RWPE2 (cell line): ENCODE results near the gene HIRIP3.

Source experiments
- ATAC-seq: fragments of 200-7000 bp; cut with Tn5 transposase; 3 replicates; pipeline ENCODE4 v1.9.1; 2021; ENCODE audit warnings: low read depth
- DNase-seq: peaks from one replicate; pipeline ENCODE4 v3.0.0-alpha.2; 2020; ENCODE audit warnings: low spot score
- H3K27ac ChIP-seq: fragments of 450-650 bp; 2 replicates; pipeline ENCODE4 v1.5.1; 2017; ENCODE audit warnings: mild to moderate bottlenecking; ENCODE audit not compliant: poor library complexity, severe bottlenecking
- H3K27me3 ChIP-seq: fragments of 250-450 bp; sonication (Bioruptor Pico); 2 replicates; pipeline ENCODE4 v1.5.1; 2021; ENCODE audit warnings: mild to moderate bottlenecking, moderate library complexity; ENCODE audit not compliant: insufficient read depth, poor library complexity, severe bottlenecking
- H3K36me3 ChIP-seq: fragments of 250-450 bp; sonication (Bioruptor Pico); 2 replicates; pipeline ENCODE4 v1.5.1; 2020; ENCODE audit warnings: low read depth, mild to moderate bottlenecking, moderate library complexity
- H3K4me1 ChIP-seq: fragments of 250-450 bp; sonication (Bioruptor Pico); 2 replicates; pipeline ENCODE4 v1.5.1; 2021; ENCODE audit warnings: mild to moderate bottlenecking, moderate library complexity; ENCODE audit not compliant: insufficient read depth, poor library complexity, severe bottlenecking
- H3K4me3 ChIP-seq: fragments of 250-450 bp; sonication (Bioruptor Pico); 2 replicates; pipeline ENCODE4 v1.5.1; 2021; ENCODE audit warnings: mild to moderate bottlenecking, moderate library complexity; ENCODE audit not compliant: severe bottlenecking
- H3K9me3 ChIP-seq: fragments of 250-450 bp; sonication (Bioruptor Pico); 2 replicates; pipeline ENCODE4 v1.5.1; 2021; ENCODE audit warnings: mild to moderate bottlenecking, moderate library complexity; ENCODE audit not compliant: severe bottlenecking
- TF ChIP-seq, protein P1 (sequence below): fragments of 450-650 bp; IDR thresholded peaks from one replicate; pipeline ENCODE4 v1.5.1; 2017; ENCODE audit warnings: mild to moderate bottlenecking, moderate library complexity; ENCODE audit not compliant: poor library complexity, severe bottlenecking

HIRIP3 gene

DNA sequence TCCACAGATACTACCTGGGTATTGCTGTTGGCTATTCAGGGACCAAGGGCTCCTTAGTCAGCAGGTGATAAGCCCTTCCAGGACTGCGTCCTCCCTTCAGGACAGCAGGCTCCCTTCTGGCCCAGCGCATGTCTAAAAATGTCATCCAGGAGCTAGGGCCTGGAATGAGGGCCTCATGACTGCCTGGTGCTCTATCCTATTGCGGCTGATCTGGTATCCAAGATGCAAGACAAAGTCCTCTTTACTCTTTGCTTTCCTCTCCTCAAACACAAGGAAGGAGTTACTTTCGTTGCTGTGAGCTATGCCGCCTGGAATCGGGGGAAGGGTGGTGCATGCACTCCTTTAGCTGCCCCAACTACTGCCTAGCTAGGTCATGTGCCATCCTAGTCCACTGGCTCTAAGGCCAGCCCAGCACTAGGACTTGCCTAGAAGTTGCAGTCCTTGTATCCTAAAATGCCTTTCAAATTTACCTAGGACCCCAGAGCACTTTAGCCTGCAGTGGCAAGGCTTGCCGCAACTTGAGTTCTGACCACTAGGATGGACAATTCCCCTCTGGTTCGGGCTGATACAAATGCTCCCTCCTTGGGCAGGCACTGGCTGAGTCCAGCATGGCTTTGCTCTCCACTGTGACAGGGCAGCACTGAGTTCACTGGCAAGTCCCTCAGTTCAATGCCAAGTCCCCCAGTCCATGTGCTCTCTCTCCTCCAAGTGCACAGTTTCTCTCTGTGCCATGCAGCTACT, 43.6 kb downstream of the HIRIP3 start:
- Histone ChIP-seq H3K4me3 (no peak overlapping the region), H3K36me3 (no peaks in the 10 kb centered on the region), H3K27me3 (no peaks in the 10 kb centered on the region), H3K4me1 (no peaks in the 10 kb centered on the region), H3K27ac (no peak overlapping the region), H3K9me3 (no peaks in the 10 kb centered on the region)
- ATAC-seq, result no peak
- TF ChIP-seq, protein P1, sequence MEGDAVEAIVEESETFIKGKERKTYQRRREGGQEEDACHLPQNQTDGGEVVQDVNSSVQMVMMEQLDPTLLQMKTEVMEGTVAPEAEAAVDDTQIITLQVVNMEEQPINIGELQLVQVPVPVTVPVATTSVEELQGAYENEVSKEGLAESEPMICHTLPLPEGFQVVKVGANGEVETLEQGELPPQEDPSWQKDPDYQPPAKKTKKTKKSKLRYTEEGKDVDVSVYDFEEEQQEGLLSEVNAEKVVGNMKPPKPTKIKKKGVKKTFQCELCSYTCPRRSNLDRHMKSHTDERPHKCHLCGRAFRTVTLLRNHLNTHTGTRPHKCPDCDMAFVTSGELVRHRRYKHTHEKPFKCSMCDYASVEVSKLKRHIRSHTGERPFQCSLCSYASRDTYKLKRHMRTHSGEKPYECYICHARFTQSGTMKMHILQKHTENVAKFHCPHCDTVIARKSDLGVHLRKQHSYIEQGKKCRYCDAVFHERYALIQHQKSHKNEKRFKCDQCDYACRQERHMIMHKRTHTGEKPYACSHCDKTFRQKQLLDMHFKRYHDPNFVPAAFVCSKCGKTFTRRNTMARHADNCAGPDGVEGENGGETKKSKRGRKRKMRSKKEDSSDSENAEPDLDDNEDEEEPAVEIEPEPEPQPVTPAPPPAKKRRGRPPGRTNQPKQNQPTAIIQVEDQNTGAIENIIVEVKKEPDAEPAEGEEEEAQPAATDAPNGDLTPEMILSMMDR, result no peak
- DNase-seq, result no peak

DNA sequence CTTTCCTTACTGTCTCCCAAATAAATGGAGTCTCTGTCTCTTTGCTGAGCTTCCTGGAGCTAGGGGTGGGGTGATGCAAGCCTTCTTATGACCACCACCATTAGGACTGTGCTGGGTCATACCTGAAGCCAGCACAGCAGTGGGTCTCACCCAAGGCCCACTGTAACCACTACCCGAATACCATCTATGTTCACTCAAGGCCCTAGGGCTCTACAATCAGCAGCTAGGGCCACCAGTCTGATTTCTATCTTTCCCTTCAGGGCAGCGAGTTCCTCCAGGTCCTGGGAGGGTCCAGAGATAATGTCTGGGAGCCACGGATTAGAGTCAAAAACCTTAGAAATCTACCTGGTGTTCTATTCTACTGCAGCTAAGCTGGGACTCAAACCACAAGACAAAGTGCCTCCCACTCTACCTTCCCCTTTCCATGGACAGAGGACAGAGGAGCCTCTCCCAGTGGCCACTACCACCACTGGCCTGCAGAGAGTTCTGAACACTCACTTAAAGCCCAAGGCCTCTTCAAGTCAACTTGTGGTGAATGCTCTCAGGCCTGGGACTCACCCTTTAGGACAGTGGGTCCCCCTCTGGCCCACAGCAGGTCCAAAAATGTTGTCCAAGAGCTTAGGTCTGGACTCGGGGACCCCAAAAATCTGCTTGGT, 44.5 kb downstream of the HIRIP3 start:
- H3K27me3 ChIP-seq, result no peaks in the 10 kb centered on the region
- no peak for DNase-seq
- no peaks in the 10 kb centered on the region for H3K4me1 ChIP-seq
- TF ChIP-seq, protein P1, result no peak
- no peak overlapping the region for H3K4me3 ChIP-seq
- H3K27ac ChIP-seq, result no peak overlapping the region
- H3K9me3 ChIP-seq, result no peaks in the 10 kb centered on the region
- H3K36me3 ChIP-seq, result no peaks in the 10 kb centered on the region
- no peak for ATAC-seq

DNA sequence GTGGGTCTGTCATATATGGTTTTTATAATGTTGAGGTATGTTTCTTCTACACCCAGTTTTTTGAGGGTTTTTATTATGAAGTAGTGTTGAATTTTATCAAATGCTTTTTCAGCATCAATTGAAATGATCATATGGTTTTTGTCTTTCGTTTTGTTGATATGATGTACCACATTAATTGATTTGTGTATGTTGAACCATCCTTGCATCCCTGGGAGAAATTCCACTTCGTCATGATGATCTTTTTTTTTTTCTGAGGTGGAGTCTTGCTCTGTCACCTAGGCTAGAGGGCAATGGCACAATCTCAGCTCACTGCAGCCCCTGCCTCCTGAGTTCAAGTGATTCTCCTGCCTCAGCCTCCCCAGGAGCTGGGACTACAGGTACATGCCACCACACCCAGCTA, 47.5 kb downstream of the HIRIP3 start:
- Histone ChIP-seq H3K27ac (no peak overlapping the region), H3K4me3 (no peak overlapping the region), H3K9me3 (no peaks in the 10 kb centered on the region), H3K36me3 (no peaks in the 10 kb centered on the region), H3K4me1 (peaks cover 13% of the 10 kb centered on the region), H3K27me3 (no peaks in the 10 kb centered on the region)
- TF ChIP-seq, protein P1, result no peak
- ATAC-seq (no peak), DNase-seq (no peak)

DNA sequence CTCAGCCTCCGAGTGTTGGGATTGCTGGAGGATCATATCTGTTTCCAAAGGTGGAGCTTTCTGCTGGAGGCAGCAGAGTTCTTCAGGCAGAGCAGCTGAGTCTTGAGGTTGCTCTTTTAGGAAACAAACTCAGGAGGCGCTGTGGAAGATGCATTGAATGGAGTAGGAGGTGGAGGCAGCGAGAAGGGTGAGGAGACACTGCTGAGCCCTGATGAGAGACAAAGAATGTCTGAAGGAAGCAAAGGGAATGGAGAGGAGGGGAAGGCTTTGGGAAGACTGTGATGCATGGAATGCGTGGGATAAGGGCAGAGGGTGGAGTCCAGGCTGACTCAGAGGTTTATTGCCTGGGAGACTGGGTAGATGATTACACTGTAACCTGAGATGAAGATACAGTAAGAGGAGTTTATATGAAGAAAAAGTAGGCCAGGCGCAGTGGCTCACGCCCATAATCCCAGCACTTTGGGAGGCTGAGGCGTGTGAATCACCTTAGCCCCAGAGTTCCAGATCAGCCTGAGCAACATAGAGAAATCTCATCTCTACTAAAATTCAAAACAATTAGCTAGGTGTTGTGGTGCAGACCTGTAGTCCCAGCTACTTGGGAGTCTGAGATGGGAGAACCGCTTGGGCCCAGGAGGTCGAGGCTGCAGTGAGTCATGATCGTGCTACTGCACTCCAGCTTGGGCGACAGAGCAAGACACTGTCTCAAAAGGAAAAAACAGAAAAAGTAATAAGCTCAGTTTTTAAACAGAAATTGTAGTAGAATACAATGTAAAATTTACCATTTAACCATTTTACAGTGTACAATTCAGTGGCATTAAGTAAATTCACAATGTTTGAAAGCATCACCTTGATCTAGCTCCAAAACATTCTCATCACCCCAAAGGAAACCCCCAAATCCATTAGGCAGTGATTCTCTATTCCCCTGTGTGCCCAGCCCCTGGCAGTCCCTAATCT, 51.3 kb downstream of the HIRIP3 start:
- peak overlapping the region; percentile 78 for H3K27ac ChIP-seq
- peak; percentile 99 for ATAC-seq

More for the DNA sequence above, 51.3 kb downstream of the HIRIP3 start:
- peaks cover 13% of the 10 kb centered on the region for H3K4me1 ChIP-seq
- H3K36me3 ChIP-seq, result no peaks in the 10 kb centered on the region
- H3K4me3 ChIP-seq, result no peak overlapping the region
- peak; percentile 85 for DNase-seq
- no peaks in the 10 kb centered on the region for H3K9me3 ChIP-seq
- no peaks in the 10 kb centered on the region for H3K27me3 ChIP-seq
- TF ChIP-seq, protein P1, result peak; percentile 24
